H9 (cell line): ENCODE measurements around the gene GABPB2. TPM values are rescaled to one million over a fixed set of nuclear protein-coding genes. Genes with fewer than 3 reads are reported as not detected.

ENCODE experiments used
- DNase-seq: peaks from one replicate; pipeline ENCODE4 v3.0.0-alpha.2; 2017
- H2AFZ ChIP-seq: one replicate; pipeline ENCODE4 v1.6.1; 2013; ENCODE audit warnings: mild to moderate bottlenecking, low read length, control low read depth, moderate library complexity
- H2AK5ac ChIP-seq: 2 replicates; pipeline ENCODE4 v1.6.1; 2013; ENCODE audit warnings: low read length, control low read depth, mixed read lengths; ENCODE audit not compliant: insufficient read length
- H2BK120ac ChIP-seq: one replicate; pipeline ENCODE4 v1.6.1; 2013; ENCODE audit warnings: low read depth, mild to moderate bottlenecking, low read length, control low read depth, inconsistent platforms; ENCODE audit not compliant: poor library complexity, severe bottlenecking
- H2BK12ac ChIP-seq: 2 replicates; pipeline ENCODE4 v1.6.1; 2013; ENCODE audit warnings: low read length, control low read depth, mixed read lengths, low read depth; ENCODE audit not compliant: insufficient read length
- H2BK15ac ChIP-seq: 2 replicates; pipeline ENCODE4 v1.6.1; 2013; ENCODE audit warnings: low read depth, low read length, control low read depth
- H2BK20ac ChIP-seq: one replicate; pipeline ENCODE4 v1.6.1; 2013; ENCODE audit warnings: low read depth, mild to moderate bottlenecking, low read length, control low read depth, inconsistent platforms; ENCODE audit not compliant: poor library complexity, severe bottlenecking
- H2BK5ac ChIP-seq: 2 replicates; pipeline ENCODE4 v1.6.1; 2013; ENCODE audit warnings: low read length, control low read depth, mixed read lengths; ENCODE audit not compliant: insufficient read length
- H3K14ac ChIP-seq: 2 replicates; pipeline ENCODE4 v1.6.1; 2013; ENCODE audit warnings: low read length, control low read depth; ENCODE audit not compliant: insufficient read depth
- H3K18ac ChIP-seq: 2 replicates; pipeline ENCODE4 v1.6.1; 2013; ENCODE audit warnings: low read depth, mild to moderate bottlenecking, mixed read lengths, low read length, control low read depth; ENCODE audit not compliant: insufficient read length
- H3K23ac ChIP-seq: 2 replicates; pipeline ENCODE4 v1.6.1; 2013; ENCODE audit warnings: low read length, control low read depth, mixed read lengths, low read depth; ENCODE audit not compliant: insufficient read length
- H3K23me2 ChIP-seq: 2 replicates; pipeline ENCODE4 v1.6.1; 2013; ENCODE audit warnings: low read depth, mild to moderate bottlenecking, mixed read lengths, low read length, control low read depth; ENCODE audit not compliant: insufficient read length, poor library complexity, severe bottlenecking
- H3K27ac ChIP-seq: 2 replicates; pipeline ENCODE4 v1.5.1; 2013; ENCODE audit warnings: low read length, control low read depth, mixed read lengths, low read depth; ENCODE audit not compliant: insufficient read length
- H3K27me3 ChIP-seq: 2 replicates; pipeline ENCODE4 v1.6.1; 2013; ENCODE audit warnings: low read length, control low read depth, inconsistent platforms; ENCODE audit not compliant: insufficient read depth
- H3K4ac ChIP-seq: 2 replicates; pipeline ENCODE4 v1.6.1; 2013; ENCODE audit warnings: low read depth, mild to moderate bottlenecking, control low read depth, inconsistent platforms, low read length, moderate library complexity
- H3K4me1 ChIP-seq: 2 replicates; pipeline ENCODE4 v1.6.1; 2013; ENCODE audit warnings: low read length, control low read depth, inconsistent platforms; ENCODE audit not compliant: insufficient read depth
- H3K4me2 ChIP-seq: 2 replicates; pipeline ENCODE4 v1.6.1; 2013; ENCODE audit warnings: low read length, control low read depth, mixed read lengths; ENCODE audit not compliant: insufficient read length, insufficient read depth
- H3K56ac ChIP-seq: 2 replicates; pipeline ENCODE4 v1.6.1; 2013; ENCODE audit warnings: low read depth, mild to moderate bottlenecking, mixed read lengths, low read length, control low read depth; ENCODE audit not compliant: insufficient read length
- H3K79me1 ChIP-seq: 2 replicates; pipeline ENCODE4 v1.6.1; 2013; ENCODE audit warnings: low read depth, mild to moderate bottlenecking, moderate library complexity, low read length, control low read depth, inconsistent platforms; ENCODE audit not compliant: insufficient read depth, poor library complexity, severe bottlenecking
- H3K79me2 ChIP-seq: 2 replicates; pipeline ENCODE4 v1.6.1; 2013; ENCODE audit warnings: low read length, control low read depth, inconsistent platforms; ENCODE audit not compliant: insufficient read depth
- H3K9ac ChIP-seq: 2 replicates; pipeline ENCODE4 v1.6.1; 2013; ENCODE audit warnings: low read length, control low read depth, mixed read lengths; ENCODE audit not compliant: insufficient read length; ENCODE audit errors: extremely low read depth
- H3K9me3 ChIP-seq: one replicate; pipeline ENCODE4 v1.6.1; 2013; ENCODE audit warnings: low read depth, low read length, inconsistent platforms; ENCODE audit not compliant: control insufficient read depth
- H3T11ph ChIP-seq: one replicate; pipeline ENCODE4 v1.6.1; 2013; ENCODE audit warnings: mild to moderate bottlenecking, low read length, control low read depth, inconsistent platforms
- H4K20me1 ChIP-seq: one replicate; pipeline ENCODE4 v1.6.1; 2013; ENCODE audit not compliant: control insufficient read depth, insufficient read length, insufficient read depth
- H4K5ac ChIP-seq: 2 replicates; pipeline ENCODE4 v1.6.1; 2013; ENCODE audit warnings: low read depth, mild to moderate bottlenecking, mixed read lengths, low read length, control low read depth; ENCODE audit not compliant: insufficient read length
- H4K8ac ChIP-seq: replicated peaks from 2 replicates; pipeline ENCODE4 v1.6.1; 2013; ENCODE audit warnings: low read length, control low read depth, mixed read lengths, low read depth; ENCODE audit not compliant: insufficient read length
- H4K91ac ChIP-seq: 2 replicates; pipeline ENCODE4 v1.6.1; 2013; ENCODE audit warnings: low read depth, mild to moderate bottlenecking, moderate library complexity, mixed read lengths, low read length, control low read depth; ENCODE audit not compliant: insufficient read length
- H3K27ac Mint-ChIP-seq, 3 experiments: 2 replicates in 2 of 3; 3 replicates in 1 of 3; pipeline ENCODE4 v1.8.0; 2020 to 2021; ENCODE audit warnings: mixed read lengths in 3 of 3, mild to moderate bottlenecking in 1 of 3, moderate library complexity in 1 of 3
- H3K27me3 Mint-ChIP-seq: 2 replicates; pipeline ENCODE4 v1.8.0; 2021; ENCODE audit warnings: low read depth, mild to moderate bottlenecking, moderate library complexity, mixed read lengths
- H3K36me3 Mint-ChIP-seq, 3 experiments: 2 replicates in 2 of 3; 3 replicates in 1 of 3; pipeline ENCODE4 v1.8.0; 2020 to 2021; ENCODE audit warnings: low read depth in 3 of 3, mixed read lengths in 3 of 3; ENCODE audit not compliant: insufficient read depth in 1 of 3
- H3K4me1 Mint-ChIP-seq, 2 experiments: 2 replicates each; pipeline ENCODE4 v1.8.0; 2020; ENCODE audit warnings: mixed read lengths in 2 of 2
- H3K4me3 Mint-ChIP-seq, 2 experiments: 2 replicates in 1 of 2; 3 replicates in 1 of 2; pipeline ENCODE4 v1.8.0; 2020 to 2021; ENCODE audit warnings: mild to moderate bottlenecking in 2 of 2, mixed read lengths in 2 of 2, moderate library complexity in 1 of 2
- H3K9me3 Mint-ChIP-seq, 2 experiments: 2 replicates in 1 of 2; 3 replicates in 1 of 2; pipeline ENCODE4 v1.8.0; 2020; ENCODE audit warnings: mild to moderate bottlenecking in 2 of 2, mixed read lengths in 2 of 2, moderate library complexity in 1 of 2
- WGBS: extraction: QIAGEN DNeasy Blood & Tissue Kit; methylation state at CpG from one replicate; pipeline ENCODE4 v1.1.7; 2013; ENCODE audit warnings: missing lambda C conversion rate, low lambda C conversion rate, mixed read lengths; ENCODE audit not compliant: insufficient read length; ENCODE audit errors: extremely low coverage; 5-methylcytosine and 5-hydroxymethylcytosine counted together
- total RNA-seq: library from RNA; stranded (reverse); gene quantifications from 2 replicates; pipeline ENCODE4 v1.2.1, GENCODE V29; 2021
- TF ChIP-seq, protein P1 (sequence below): fragments of 200-600 bp; sonication (generic); conservative IDR thresholded peaks from 3 replicates; pipeline ENCODE4 v1.8.0; 2021; ENCODE audit warnings: antibody characterized with exemption, mild to moderate bottlenecking

GABPB2 gene
- total RNA-seq, 1 experiment from 2014 or later = 4.1 TPM

GRCh38 chr1:151143057-151143435, 72.5 kb downstream of the GABPB2 start:
- no peak overlapping the region for H2BK120ac ChIP-seq
- no peak overlapping the region for H3T11ph ChIP-seq
- H3K27ac ChIP-seq = no peak overlapping the region
- H3K27me3 ChIP-seq = no peaks in the 10 kb centered on the region; the same call in 1 of the 2 replicates
- no peak for DNase-seq
- peaks cover 24% of the 10 kb centered on the region for H3K23me2 ChIP-seq
- H3K36me3 Mint-ChIP-seq = peaks cover 5 to 10% (median 8%) of the 10 kb centered on the region in 3 experiments; a peak in 4 of 7 replicates
- H4K5ac ChIP-seq = no peak overlapping the region
- no peak overlapping the region for H3K56ac ChIP-seq
- TF ChIP-seq, protein P1, sequence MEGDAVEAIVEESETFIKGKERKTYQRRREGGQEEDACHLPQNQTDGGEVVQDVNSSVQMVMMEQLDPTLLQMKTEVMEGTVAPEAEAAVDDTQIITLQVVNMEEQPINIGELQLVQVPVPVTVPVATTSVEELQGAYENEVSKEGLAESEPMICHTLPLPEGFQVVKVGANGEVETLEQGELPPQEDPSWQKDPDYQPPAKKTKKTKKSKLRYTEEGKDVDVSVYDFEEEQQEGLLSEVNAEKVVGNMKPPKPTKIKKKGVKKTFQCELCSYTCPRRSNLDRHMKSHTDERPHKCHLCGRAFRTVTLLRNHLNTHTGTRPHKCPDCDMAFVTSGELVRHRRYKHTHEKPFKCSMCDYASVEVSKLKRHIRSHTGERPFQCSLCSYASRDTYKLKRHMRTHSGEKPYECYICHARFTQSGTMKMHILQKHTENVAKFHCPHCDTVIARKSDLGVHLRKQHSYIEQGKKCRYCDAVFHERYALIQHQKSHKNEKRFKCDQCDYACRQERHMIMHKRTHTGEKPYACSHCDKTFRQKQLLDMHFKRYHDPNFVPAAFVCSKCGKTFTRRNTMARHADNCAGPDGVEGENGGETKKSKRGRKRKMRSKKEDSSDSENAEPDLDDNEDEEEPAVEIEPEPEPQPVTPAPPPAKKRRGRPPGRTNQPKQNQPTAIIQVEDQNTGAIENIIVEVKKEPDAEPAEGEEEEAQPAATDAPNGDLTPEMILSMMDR = no peak
- H3K4me3 Mint-ChIP-seq = 0 out of 5 replicates have a peak overlapping the region, but pooled peaks of 1 of the 2 experiments have one; percentile 24
- H3K4me1 Mint-ChIP-seq = peaks cover 34 to 43% of the 10 kb centered on the region in 2 experiments
- no peak overlapping the region for H4K8ac ChIP-seq
- H2BK12ac ChIP-seq = no peak overlapping the region
- no peak overlapping the region for H3K23ac ChIP-seq
- no peak overlapping the region for H3K9ac ChIP-seq
- no peak overlapping the region for H3K27ac Mint-ChIP-seq
- H2BK15ac ChIP-seq = no peak overlapping the region; the same call in 1 of the 2 replicates
- no peak overlapping the region for H2BK5ac ChIP-seq
- H3K79me1 ChIP-seq = no peaks in the 10 kb centered on the region
- peak overlapping the region; percentile 90 for H3K4me2 ChIP-seq
- peaks cover 22% of the 10 kb centered on the region; the same call in 1 of the 2 replicates for H3K4me1 ChIP-seq
- H2AFZ ChIP-seq = no peak overlapping the region
- no peak overlapping the region for H3K14ac ChIP-seq
- H2AK5ac ChIP-seq = no peak overlapping the region
- H3K4ac ChIP-seq = no peak overlapping the region
- H4K91ac ChIP-seq = no peak overlapping the region
- peaks cover 4% of the 10 kb centered on the region for H4K20me1 ChIP-seq
- no peaks in the 10 kb centered on the region for H3K9me3 ChIP-seq
- H3K18ac ChIP-seq = no peak overlapping the region
- WGBS = no CpG with 5 or more reads among the region's 7 CpGs
- H2BK20ac ChIP-seq = no peak overlapping the region
- H3K79me2 ChIP-seq = no peaks in the 10 kb centered on the region
- H3K27me3 Mint-ChIP-seq = peaks cover 26% of the 10 kb centered on the region
- H3K9me3 Mint-ChIP-seq = no peaks in the 10 kb centered on the region
